ENCODE measurements around the gene LUC7L.
"Not testable (repeated sequence)": the region's sequence is repeated elsewhere in the genome, so short reads cannot be mapped to it uniquely, and the experiment has no call there.

LUC7L gene

GRCh38 chr16:228852-229730 lies at the start of gene LUC7L:
LUC7L (minus strand) TSS chr16:229449; CDS start chr16:229339, 110 bp downstream.
- DNase-seq (ENCODE audit: low spot score) = peak; percentile 98

GRCh38 chr16:278863-279366 lies 49.7 kb upstream of the LUC7L start:
- DNase-seq (ENCODE audit: low spot score) = no peak

- no peak for DNase-seq (ENCODE audit: low spot score)
Observed at GRCh38 chr16:276426-277077, 47.3 kb upstream of the LUC7L start.

GRCh38 chr16:275786-276232 lies 46.6 kb upstream of the LUC7L start, which contains the start of gene RGS11:
RGS11 (minus strand) TSS chr16:275944; CDS start chr16:275911, 33 bp downstream.
- peak; percentile 75 for DNase-seq (ENCODE audit: low spot score)

- peak; percentile 50 for DNase-seq (ENCODE audit: low spot score)
Observed at GRCh38 chr16:275041-275641, 45.9 kb upstream of the LUC7L start.

GRCh38 chr16:273547-274421 lies 44.5 kb upstream of the LUC7L start:
- DNase-seq (ENCODE audit: low spot score) = no peak

- DNase-seq (ENCODE audit: low spot score) = no peak
Observed at GRCh38 chr16:272633-273546, 43.6 kb upstream of the LUC7L start.

- DNase-seq (ENCODE audit: low spot score) = no peak
Observed at GRCh38 chr16:270381-271255, 41.4 kb upstream of the LUC7L start.

GRCh38 chr16:269061-269796 lies 40.0 kb upstream of the LUC7L start:
- DNase-seq (ENCODE audit: low spot score) = no peak

GRCh38 chr16:268141-269053 lies 39.1 kb upstream of the LUC7L start:
- DNase-seq (ENCODE audit: low spot score) = no peak

GRCh38 chr16:267562-267961 lies 38.3 kb upstream of the LUC7L start:
- DNase-seq (ENCODE audit: low spot score) = not testable (repeated sequence)

GRCh38 chr16:266258-267164 lies 37.3 kb upstream of the LUC7L start:
- DNase-seq (ENCODE audit: low spot score) = no peak

GRCh38 chr16:265711-266110 lies 36.5 kb upstream of the LUC7L start:
- no peak for DNase-seq (ENCODE audit: low spot score)

- DNase-seq (ENCODE audit: low spot score) = no peak
Observed at GRCh38 chr16:265002-265529, 35.8 kb upstream of the LUC7L start.

GRCh38 chr16:264440-264951 lies 35.2 kb upstream of the LUC7L start:
- DNase-seq (ENCODE audit: low spot score) = no peak

GRCh38 chr16:263944-264343 lies 34.7 kb upstream of the LUC7L start:
- DNase-seq (ENCODE audit: low spot score) = no peak
